ENCODE data around the gene TRMT112. TPM values are rescaled to one million over a fixed set of nuclear protein-coding genes. Genes with fewer than 3 reads are reported as not detected.

The TRMT112 gene
- total and polyA plus RNA-seq, 10 of the 15 experiments (the other 5 are each of a cell fraction or from before 2014, with no cell fraction given), result 212 to 455 (median 308) TPM

DNA sequence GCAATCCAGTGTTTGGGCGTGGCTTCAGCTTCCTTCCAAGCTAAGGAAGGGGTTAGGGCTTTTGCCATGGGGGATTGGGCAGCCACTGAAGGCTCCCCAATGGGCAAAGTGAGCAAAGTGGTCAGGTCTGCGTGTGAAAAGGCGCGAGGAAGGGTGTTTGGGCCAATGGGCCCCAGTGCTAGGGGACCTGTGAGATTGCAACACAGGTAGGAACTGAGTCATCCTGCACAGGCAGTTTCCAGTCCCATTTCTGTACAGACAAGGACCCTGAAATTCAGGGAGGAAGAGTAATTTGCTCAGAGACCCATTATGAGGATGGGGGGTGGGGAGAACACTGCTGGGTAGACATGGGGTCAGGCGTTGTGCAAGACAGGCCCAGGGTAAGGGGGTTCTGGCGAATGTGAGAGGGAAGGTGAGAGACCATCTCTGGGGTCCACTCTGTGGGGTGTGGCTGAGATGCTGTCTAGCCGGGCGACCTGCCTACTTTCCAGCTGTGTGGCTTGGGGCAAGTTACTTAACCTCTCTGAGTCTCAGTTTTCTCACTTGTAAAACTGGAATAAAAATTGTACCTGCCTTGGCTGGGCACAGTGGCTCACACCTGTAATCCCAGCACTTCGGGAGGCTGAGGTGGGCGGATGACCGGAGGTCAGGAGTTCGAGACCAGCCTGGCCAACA lies 30.0 kb upstream of the TRMT112 start:
- no peak overlapping the region for H2AFZ ChIP-seq (ENCODE audit: control insufficient read depth, low read depth, low read length)
- ChIA-PET POLR2A (no interaction called here), SMC1A (ENCODE audit: uncharacterized antibody, unreplicated experiment) (interaction anchor here (1.0 kb wide), 1 partner anchor 143 kb away, joined by 4 read pairs; no protein-coding TSS in a partner anchor), RAD21 (ENCODE audit: unreplicated experiment) (no interaction called here), CTCF (interaction anchor here (2.7 kb wide), 1 partner anchor 30 kb away, joined by 13 read pairs; the partner anchor contains the start of genes PRDX5 and TRMT112)
- H3K4me2 ChIP-seq (ENCODE audit: control insufficient read depth, insufficient read depth), result no peak overlapping the region
- no peak for FAIRE-seq
- no TSS peak for BruUV-seq (replicated peaks)
- H3K36me3 ChIP-seq (ENCODE audit: control insufficient read depth in 2 of 2, insufficient read depth in 2 of 2, low read length in 1 of 2), result peaks cover 8 to 13% of the 10 kb centered on the region in 2 experiments; a peak in 3 of 4 replicates
- no peak overlapping the region for H3K27ac ChIP-seq (ENCODE audit: control insufficient read depth, insufficient read depth)
- no peaks in the 10 kb centered on the region for H4K20me1 ChIP-seq (ENCODE audit: control insufficient read depth, insufficient read depth)
- no peaks in the 10 kb centered on the region for H3K79me2 ChIP-seq (ENCODE audit: control insufficient read depth, insufficient read depth, low read length)
- no peak for TF ChIP-seq SMC3 (IDR thresholded peaks at IDR 0.05; ENCODE audit: borderline replicate concordance, low read length)
- TF ChIP-seq, protein P1, sequence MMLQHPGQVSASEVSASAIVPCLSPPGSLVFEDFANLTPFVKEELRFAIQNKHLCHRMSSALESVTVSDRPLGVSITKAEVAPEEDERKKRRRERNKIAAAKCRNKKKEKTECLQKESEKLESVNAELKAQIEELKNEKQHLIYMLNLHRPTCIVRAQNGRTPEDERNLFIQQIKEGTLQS (IDR thresholded peaks at IDR 0.05; ENCODE audit: borderline replicate concordance, extremely low read depth, low read depth, low read length), result no peak
- TF ChIP-seq, protein P2, sequence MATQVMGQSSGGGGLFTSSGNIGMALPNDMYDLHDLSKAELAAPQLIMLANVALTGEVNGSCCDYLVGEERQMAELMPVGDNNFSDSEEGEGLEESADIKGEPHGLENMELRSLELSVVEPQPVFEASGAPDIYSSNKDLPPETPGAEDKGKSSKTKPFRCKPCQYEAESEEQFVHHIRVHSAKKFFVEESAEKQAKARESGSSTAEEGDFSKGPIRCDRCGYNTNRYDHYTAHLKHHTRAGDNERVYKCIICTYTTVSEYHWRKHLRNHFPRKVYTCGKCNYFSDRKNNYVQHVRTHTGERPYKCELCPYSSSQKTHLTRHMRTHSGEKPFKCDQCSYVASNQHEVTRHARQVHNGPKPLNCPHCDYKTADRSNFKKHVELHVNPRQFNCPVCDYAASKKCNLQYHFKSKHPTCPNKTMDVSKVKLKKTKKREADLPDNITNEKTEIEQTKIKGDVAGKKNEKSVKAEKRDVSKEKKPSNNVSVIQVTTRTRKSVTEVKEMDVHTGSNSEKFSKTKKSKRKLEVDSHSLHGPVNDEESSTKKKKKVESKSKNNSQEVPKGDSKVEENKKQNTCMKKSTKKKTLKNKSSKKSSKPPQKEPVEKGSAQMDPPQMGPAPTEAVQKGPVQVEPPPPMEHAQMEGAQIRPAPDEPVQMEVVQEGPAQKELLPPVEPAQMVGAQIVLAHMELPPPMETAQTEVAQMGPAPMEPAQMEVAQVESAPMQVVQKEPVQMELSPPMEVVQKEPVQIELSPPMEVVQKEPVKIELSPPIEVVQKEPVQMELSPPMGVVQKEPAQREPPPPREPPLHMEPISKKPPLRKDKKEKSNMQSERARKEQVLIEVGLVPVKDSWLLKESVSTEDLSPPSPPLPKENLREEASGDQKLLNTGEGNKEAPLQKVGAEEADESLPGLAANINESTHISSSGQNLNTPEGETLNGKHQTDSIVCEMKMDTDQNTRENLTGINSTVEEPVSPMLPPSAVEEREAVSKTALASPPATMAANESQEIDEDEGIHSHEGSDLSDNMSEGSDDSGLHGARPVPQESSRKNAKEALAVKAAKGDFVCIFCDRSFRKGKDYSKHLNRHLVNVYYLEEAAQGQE (IDR thresholded peaks at IDR 0.05; ENCODE audit: low read depth, low read length), result no peak
- TF ChIP-seq, protein P3, sequence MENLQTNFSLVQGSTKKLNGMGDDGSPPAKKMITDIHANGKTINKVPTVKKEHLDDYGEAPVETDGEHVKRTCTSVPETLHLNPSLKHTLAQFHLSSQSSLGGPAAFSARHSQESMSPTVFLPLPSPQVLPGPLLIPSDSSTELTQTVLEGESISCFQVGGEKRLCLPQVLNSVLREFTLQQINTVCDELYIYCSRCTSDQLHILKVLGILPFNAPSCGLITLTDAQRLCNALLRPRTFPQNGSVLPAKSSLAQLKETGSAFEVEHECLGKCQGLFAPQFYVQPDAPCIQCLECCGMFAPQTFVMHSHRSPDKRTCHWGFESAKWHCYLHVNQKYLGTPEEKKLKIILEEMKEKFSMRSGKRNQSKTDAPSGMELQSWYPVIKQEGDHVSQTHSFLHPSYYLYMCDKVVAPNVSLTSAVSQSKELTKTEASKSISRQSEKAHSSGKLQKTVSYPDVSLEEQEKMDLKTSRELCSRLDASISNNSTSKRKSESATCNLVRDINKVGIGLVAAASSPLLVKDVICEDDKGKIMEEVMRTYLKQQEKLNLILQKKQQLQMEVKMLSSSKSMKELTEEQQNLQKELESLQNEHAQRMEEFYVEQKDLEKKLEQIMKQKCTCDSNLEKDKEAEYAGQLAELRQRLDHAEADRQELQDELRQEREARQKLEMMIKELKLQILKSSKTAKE (IDR thresholded peaks at IDR 0.05; ENCODE audit: low read depth, poor library complexity, severe bottlenecking), result no peak
- TF ChIP-seq, protein P4, sequence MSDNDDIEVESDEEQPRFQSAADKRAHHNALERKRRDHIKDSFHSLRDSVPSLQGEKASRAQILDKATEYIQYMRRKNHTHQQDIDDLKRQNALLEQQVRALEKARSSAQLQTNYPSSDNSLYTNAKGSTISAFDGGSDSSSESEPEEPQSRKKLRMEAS (IDR thresholded peaks at IDR 0.05; ENCODE audit: low read depth, low read length), result no peak
- TF ChIP-seq HCFC1 (IDR thresholded peaks at IDR 0.05; ENCODE audit: low read length), result no peak
- TF ChIP-seq, protein P5, sequence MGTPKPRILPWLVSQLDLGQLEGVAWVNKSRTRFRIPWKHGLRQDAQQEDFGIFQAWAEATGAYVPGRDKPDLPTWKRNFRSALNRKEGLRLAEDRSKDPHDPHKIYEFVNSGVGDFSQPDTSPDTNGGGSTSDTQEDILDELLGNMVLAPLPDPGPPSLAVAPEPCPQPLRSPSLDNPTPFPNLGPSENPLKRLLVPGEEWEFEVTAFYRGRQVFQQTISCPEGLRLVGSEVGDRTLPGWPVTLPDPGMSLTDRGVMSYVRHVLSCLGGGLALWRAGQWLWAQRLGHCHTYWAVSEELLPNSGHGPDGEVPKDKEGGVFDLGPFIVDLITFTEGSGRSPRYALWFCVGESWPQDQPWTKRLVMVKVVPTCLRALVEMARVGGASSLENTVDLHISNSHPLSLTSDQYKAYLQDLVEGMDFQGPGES (IDR thresholded peaks at IDR 0.05), result no peak
- TF ChIP-seq, protein P6, sequence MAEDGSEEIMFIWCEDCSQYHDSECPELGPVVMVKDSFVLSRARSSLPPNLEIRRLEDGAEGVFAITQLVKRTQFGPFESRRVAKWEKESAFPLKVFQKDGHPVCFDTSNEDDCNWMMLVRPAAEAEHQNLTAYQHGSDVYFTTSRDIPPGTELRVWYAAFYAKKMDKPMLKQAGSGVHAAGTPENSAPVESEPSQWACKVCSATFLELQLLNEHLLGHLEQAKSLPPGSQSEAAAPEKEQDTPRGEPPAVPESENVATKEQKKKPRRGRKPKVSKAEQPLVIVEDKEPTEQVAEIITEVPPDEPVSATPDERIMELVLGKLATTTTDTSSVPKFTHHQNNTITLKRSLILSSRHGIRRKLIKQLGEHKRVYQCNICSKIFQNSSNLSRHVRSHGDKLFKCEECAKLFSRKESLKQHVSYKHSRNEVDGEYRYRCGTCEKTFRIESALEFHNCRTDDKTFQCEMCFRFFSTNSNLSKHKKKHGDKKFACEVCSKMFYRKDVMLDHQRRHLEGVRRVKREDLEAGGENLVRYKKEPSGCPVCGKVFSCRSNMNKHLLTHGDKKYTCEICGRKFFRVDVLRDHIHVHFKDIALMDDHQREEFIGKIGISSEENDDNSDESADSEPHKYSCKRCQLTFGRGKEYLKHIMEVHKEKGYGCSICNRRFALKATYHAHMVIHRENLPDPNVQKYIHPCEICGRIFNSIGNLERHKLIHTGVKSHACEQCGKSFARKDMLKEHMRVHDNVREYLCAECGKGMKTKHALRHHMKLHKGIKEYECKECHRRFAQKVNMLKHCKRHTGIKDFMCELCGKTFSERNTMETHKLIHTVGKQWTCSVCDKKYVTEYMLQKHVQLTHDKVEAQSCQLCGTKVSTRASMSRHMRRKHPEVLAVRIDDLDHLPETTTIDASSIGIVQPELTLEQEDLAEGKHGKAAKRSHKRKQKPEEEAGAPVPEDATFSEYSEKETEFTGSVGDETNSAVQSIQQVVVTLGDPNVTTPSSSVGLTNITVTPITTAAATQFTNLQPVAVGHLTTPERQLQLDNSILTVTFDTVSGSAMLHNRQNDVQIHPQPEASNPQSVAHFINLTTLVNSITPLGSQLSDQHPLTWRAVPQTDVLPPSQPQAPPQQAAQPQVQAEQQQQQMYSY (CRISPR knock-in tag; IDR thresholded peaks at IDR 0.05), result no peak
- no peak for TF ChIP-seq RUNX3 (IDR thresholded peaks at IDR 0.05; ENCODE audit: low read length)
- no peak overlapping the region for H3K9ac ChIP-seq (ENCODE audit: control insufficient read depth, insufficient read depth, low read length)
- H3K4me1 ChIP-seq (ENCODE audit: control insufficient read depth, insufficient read depth, low read length), result peaks cover under 1% of the 10 kb centered on the region
- H3K27me3 ChIP-seq (replicated peaks in 1 of 2; ENCODE audit: control insufficient read depth in 2 of 2, insufficient read depth in 2 of 2, low read length in 1 of 2), result no peaks in the 10 kb centered on the region
- WGBS (ENCODE audit: insufficient coverage, insufficient replicate concordance, low lambda C conversion rate, missing lambda C conversion rate), result 84% methylated on average over 12 of the region's 12 CpGs
- H3K9me3 ChIP-seq (replicated peaks; ENCODE audit: control insufficient read depth, insufficient read depth, low read length), result no peaks in the 10 kb centered on the region
- H3K4me3 ChIP-seq, result no peak overlapping the region
- no peak for DNase-seq (ENCODE audit: low read depth, low spot score)
- ATAC-seq, result no peak
- in situ Hi-C loops (cut with MboI), result no loop called here
- intact Hi-C loops (cut with micrococcal nuclease; ENCODE audit: unreplicated experiment), result no loop called here

Data from GM12878 (cell line).